BJ (cell line): Measurements from ENCODE around the gene ZNF319. TPM values are rescaled to one million over a fixed set of nuclear protein-coding genes. Genes with fewer than 3 reads are reported as not detected.

Experiments
- CTCF ChIA-PET: fragments of 350-600 bp; formaldehyde crosslinking; extraction: SDS; loops from one replicate; lab custom pipeline; 2021; ENCODE audit warnings: antibody characterized with exemption, inconsistent platforms; lab: Yijun Ruan, JAX
- POLR2A ChIA-PET: fragments of 300-600 bp; sonication (Branson Sonifier 250); formaldehyde crosslinking; extraction: SDS; loops from one replicate; lab custom pipeline; 2021; ENCODE audit warnings: antibody characterized with exemption; lab: Charles Lee
- DNase-seq: peaks from one replicate; pipeline ENCODE4 v3.0.0-alpha.2; 2011; ENCODE audit warnings: low read depth
- H3K27me3 ChIP-seq: 2 replicates; pipeline ENCODE4 v1.6.0; 2011; ENCODE audit warnings: low read length; ENCODE audit not compliant: control insufficient read depth, insufficient read depth
- H3K36me3 ChIP-seq: 2 replicates; pipeline ENCODE4 v1.5.1; 2011; ENCODE audit warnings: low read length; ENCODE audit not compliant: control insufficient read depth, insufficient read depth
- H3K4me3 ChIP-seq: 2 replicates; pipeline ENCODE4 v1.5.1; 2011; ENCODE audit warnings: low read depth, mild to moderate bottlenecking, control low read depth, low read length
- polyA plus RNA-seq: library from polyadenylated mRNA; depleted of rRNA; stranded (reverse); fragments of >200 nt; gene quantifications from 2 replicates; pipeline ENCODE4 v1.2.3, GENCODE V29; 2011
- TF ChIP-seq, protein P1 (sequence below): IDR thresholded peaks from 2 replicates; pipeline ENCODE4 v1.5.1; 2011; ENCODE audit warnings: low read depth, mild to moderate bottlenecking, control low read depth, inconsistent platforms, low read length, moderate library complexity; ENCODE audit not compliant: insufficient read depth

The ZNF319 gene
- polyA plus RNA-seq, 1 experiment = 5.8 TPM

DNA sequence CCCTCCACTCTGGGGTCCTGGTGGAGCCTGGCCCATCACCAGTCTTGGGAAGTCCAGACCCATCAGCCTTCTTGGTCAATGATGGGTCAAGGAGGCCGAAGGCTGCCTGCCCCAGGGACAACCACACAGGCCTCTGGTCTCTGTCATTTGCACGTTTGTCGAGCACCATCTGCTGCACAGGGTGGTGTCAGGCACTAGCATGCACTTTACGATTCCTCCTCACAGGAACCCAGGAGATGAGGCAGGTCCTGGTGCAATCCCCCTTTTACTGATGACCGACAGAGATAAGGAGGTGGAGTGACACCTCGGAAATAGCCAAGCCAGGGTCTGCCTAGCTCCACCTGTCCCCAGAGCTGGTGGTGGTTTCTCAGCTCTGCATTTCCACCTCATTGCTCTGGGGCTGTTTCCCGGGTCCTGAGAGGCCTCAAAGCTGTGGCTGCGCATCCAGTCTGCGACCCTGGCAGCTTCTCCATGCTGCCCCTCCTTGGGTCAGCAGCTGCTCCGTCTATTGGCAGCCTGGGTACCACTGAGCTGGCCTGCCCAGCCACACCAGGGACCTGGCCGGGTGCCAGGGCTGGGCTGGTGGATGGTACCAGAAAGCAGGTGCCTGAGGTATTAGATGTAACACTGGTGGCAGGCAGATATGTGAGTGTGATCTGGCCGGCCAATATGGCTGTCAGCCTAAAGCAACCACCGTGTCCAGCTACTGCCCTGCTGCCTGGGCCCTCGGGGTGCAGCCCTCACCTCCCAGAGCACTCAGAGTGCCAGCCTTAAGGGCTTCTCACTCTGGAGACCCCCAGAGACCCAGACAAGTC lies 35.1 kb upstream of the ZNF319 start:
- TF ChIP-seq, protein P1, sequence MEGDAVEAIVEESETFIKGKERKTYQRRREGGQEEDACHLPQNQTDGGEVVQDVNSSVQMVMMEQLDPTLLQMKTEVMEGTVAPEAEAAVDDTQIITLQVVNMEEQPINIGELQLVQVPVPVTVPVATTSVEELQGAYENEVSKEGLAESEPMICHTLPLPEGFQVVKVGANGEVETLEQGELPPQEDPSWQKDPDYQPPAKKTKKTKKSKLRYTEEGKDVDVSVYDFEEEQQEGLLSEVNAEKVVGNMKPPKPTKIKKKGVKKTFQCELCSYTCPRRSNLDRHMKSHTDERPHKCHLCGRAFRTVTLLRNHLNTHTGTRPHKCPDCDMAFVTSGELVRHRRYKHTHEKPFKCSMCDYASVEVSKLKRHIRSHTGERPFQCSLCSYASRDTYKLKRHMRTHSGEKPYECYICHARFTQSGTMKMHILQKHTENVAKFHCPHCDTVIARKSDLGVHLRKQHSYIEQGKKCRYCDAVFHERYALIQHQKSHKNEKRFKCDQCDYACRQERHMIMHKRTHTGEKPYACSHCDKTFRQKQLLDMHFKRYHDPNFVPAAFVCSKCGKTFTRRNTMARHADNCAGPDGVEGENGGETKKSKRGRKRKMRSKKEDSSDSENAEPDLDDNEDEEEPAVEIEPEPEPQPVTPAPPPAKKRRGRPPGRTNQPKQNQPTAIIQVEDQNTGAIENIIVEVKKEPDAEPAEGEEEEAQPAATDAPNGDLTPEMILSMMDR = no peak
- Histone ChIP-seq H3K4me3 (no peak overlapping the region), H3K36me3 (no peaks in the 10 kb centered on the region), H3K27me3 (no peaks in the 10 kb centered on the region; the same call in 1 of the 2 replicates)
- POLR2A ChIA-PET = no interaction called here
- CTCF ChIA-PET = interaction anchor here (0.8 kb wide), 1 partner anchor 87 kb away, joined by 3 read pairs; no protein-coding TSS in a partner anchor
- DNase-seq = no peak

DNA sequence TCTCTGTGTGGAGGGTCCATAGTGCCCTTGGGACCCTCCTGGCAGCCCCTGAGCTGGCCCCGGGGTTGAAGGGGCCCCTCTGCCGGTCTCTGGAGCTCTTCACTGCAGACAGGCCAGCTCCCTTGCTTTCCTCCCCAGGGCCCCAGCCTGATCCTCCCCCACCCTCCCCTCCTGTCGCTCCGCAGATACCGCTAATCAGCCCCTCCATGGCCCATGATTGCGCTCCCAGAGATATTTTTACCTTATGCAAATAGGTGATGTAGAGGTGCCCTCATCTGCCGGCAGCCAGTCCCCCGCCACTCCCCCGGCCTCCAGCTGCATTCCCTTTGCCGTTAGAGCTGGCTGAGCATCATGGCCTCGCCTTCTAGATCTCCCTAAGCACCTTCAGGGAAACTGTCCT lies 34.3 kb upstream of the ZNF319 start:
- POLR2A ChIA-PET = no interaction called here
- TF ChIP-seq, protein P1 = no peak
- Histone ChIP-seq H3K27me3 (no peaks in the 10 kb centered on the region; the same call in 1 of the 2 replicates), H3K36me3 (no peaks in the 10 kb centered on the region), H3K4me3 (no peak overlapping the region)
- CTCF ChIA-PET = interaction anchor here (1.2 kb wide), 1 partner anchor 11 kb away, joined by 3 read pairs; no protein-coding TSS in a partner anchor
- no peak for DNase-seq

DNA sequence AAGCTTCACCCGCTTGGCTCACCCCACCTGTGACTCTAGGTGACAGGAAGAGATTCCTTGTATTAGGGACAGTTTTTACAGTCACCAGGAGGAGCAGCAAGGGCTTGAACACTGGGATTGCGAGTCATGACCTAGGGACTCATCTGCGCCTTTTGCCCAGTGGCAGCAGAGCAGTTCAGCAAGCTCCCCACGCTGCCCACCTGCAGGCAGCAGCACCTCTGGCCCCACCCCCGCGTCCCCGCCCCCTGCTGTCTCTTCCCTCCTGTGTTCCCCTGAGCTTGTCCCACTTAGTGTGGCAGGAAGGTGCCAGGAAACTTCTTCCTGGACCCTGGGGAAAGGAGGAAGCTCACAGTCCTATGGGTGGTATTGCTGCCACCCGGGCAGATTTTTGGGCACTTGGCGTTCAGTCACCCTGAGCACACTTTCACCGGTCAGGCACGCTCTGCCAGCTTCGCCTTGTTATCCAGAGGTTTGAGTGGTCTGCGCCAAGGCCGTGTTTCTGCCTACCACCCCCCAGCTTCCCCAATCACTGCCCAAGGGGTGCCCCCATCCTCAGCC lies 33.7 kb upstream of the ZNF319 start:
- ChIA-PET POLR2A (no interaction called here), CTCF (interaction anchor here (0.5 to 1.2 kb wide), 2 partner anchors 11 to 28 kb away, joined by 3 read pairs; no protein-coding TSS in a partner anchor)
- TF ChIP-seq, protein P1 = no peak
- no peak overlapping the region for H3K4me3 ChIP-seq
- peaks cover 2% of the 10 kb centered on the region; the same call in 1 of the 2 replicates for H3K27me3 ChIP-seq
- no peak for DNase-seq
- H3K36me3 ChIP-seq = no peaks in the 10 kb centered on the region

DNA sequence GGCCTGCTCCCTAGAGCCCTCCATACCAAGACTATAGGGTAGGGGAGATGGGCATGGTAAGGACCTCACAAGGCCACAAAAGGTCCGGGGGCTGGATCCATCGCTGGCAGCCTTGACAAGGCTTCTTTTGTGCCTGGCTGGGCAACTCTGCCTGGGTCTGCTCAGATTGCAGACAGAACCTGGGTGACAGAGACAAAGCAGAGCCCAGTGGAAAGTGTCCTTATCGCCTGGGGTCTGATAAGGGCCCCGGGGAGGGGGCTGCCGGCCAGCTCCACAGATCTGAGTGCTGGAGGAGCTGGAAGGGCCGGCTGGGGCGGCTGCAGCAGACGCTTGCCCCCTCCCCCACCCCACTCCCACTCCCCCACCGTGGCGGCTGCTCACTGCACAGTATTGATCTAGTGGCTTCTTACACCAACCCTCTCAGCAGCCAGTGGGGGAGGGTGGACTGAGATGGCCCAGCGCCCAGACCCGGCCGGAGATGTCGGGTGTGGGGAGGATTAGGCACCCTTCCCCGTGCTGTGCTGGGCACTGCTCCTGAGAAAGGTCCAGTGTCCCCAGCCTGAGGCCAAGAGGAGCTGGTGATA lies 32.3 kb upstream of the ZNF319 start:
- peaks cover 2% of the 10 kb centered on the region for H3K27me3 ChIP-seq
- DNase-seq = no peak
- H3K36me3 ChIP-seq = no peaks in the 10 kb centered on the region
- CTCF ChIA-PET = interaction anchor here (0.6 to 1.3 kb wide), 4 partner anchors 11 to 455 kb away, joined by 3 to 4 read pairs (median 3); no protein-coding TSS in a partner anchor
- TF ChIP-seq, protein P1 = no peak
- no peak overlapping the region for H3K4me3 ChIP-seq
- POLR2A ChIA-PET = no interaction called here
